Hypothalamus (tissue), 51 donors: ENCODE measurements around the gene GMCL1.
"Not testable (repeated sequence)": the region's sequence is repeated elsewhere in the genome, so short reads cannot be mapped to it uniquely, and the experiment has no call there.

Source experiments
- DNase-seq, 51 donors: peaks; one replicate each; lab custom pipeline; 2025; lab: John Stamatoyannopoulos, UW

GMCL1 gene, protein sequence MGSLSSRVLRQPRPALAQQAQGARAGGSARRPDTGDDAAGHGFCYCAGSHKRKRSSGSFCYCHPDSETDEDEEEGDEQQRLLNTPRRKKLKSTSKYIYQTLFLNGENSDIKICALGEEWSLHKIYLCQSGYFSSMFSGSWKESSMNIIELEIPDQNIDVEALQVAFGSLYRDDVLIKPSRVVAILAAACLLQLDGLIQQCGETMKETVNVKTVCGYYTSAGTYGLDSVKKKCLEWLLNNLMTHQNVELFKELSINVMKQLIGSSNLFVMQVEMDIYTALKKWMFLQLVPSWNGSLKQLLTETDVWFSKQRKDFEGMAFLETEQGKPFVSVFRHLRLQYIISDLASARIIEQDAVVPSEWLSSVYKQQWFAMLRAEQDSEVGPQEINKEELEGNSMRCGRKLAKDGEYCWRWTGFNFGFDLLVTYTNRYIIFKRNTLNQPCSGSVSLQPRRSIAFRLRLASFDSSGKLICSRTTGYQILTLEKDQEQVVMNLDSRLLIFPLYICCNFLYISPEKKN

DNA sequence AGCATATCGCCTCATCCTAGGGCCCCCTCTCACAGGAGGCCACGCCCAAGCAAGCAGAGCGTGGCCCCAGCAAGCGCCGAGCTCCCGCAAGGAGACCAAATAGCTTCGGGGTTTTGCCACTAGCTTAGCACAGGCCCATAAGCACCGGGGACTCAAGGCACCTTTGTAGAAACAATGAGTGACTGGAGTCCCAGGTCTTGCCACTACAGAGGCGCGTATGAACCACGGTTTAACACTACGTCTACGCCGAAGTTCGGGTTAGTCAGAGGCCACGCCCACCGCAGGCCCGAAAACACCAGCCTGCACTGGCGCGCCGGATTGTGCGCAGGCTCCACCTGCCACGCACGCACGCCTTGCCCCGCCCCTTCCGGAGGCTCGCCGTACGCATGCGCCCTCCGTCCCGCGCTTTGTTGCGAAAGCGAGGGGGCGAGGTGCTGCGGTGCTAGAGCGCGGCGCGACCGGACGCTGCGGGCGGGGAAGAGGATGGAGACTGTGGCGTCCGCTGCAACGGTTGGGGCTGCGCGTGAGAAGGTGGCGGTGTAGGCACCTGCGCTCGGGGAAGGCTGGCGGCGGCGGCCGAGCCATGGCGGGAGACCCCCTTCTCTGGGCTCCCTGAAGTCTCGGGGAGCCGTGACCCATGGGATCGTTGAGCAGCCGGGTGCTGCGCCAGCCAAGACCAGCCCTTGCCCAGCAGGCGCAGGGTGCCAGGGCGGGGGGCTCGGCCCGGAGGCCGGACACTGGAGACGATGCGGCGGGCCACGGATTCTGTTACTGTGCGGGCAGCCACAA lies at the start of gene GMCL1:
Gene GMCL1 (plus strand): TSS at position 405 of the 789 bp plus-strand sequence. CDS start 233 bp downstream, at position 638.
- peak; percentile 63 to 97 (median 92) for DNase-seq

DNA sequence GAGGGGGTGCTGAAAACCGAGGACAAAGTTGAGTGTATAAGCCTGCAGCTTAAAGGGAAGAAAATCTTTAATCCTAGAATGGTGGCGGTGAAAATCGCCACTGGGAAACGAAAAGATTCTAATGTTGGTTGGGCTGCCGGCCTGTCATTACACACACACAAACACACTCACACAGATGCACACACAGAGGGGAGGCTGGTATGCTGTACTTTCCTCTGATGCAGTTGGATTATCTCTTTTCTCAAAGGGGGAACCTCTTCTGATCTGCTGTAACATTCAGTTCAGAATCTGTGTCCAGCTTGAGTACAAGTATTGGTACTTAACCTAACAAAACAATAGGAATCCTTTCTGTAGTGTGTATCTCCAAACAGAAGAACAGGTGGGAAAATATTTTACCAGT lies 48.5 kb upstream of the GMCL1 start:
- no peak for DNase-seq

DNA sequence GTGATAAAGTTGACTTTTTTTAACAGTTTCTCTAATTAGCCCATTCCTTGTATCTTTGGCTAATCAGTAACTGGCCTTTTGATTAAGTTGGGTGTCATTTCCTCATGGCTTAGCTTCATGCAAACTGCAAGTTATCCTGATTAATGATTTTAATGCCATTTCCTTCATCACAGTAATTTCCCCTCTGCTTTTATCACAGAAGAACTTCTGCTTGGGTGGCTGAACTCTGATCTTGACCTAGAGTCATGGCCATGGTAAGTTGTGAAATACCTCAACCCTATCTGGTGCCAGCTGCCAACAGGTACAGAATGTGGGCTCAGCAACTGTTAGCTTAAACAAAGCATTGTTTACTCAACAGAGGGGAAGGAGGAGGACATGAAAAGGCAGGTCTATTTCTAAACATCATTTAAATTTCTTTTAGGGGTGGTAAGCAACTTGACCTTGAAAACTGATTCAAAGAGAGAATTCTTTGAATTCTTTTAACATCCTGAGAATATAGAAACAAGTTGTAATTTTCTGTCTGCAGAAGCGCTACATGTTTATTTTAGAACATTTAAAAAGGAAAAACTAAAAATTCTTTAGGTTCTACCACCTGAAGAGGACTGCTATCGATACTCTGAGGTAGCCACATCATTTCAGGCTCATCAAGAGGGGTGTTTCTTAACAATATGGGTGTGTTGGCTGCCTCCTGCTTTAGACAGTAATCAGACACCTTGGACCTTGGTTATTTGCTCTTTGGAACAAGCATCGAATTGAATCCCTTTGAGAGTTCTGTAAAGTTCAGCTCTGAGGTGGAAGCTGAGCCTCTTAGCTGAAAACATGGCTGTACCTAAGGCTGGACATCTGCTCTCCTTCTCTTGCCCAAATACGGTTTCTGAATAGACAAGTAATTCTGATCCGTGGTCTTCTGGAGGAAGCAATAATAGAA lies 47.9 kb upstream of the GMCL1 start:
- DNase-seq, result no peak

DNA sequence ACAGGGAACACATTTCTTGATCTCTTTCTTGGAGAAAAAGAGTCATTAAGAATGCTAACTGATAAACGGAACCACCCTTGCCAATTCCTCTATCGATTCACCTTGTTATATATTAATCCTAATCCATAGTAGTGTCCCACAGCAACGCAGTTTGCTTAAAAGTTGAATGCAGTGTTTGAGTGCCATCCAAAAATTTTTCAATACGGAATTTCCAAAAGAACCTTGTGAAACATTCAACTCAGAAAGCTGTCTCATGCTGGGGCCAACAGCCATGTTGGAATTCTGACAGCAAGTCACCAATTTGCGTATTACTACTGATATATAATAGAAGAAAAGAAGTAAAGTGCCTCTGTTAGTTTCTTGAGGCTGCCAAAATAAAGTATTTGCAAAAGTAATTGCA lies 45.2 kb upstream of the GMCL1 start:
- DNase-seq, result no peak

DNA sequence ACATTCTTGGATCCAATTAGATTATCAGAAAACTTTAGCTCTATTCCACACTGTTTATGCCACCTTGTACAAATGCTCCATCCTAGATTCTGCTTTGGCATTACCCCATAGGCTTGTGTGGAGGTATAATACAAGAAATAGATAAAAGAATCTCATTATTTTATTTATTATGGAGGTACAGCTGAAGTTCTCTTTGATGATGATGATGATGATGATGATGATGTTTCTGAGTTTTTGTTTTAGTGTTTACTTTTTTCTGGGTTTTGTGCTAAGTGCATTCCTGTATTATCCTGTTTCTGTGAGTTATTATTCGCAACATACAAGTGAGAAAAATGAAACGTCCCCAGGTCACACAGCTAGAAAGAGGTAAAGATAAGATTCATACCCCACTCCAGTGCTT lies 44.1 kb upstream of the GMCL1 start:
- no peak for DNase-seq

DNA sequence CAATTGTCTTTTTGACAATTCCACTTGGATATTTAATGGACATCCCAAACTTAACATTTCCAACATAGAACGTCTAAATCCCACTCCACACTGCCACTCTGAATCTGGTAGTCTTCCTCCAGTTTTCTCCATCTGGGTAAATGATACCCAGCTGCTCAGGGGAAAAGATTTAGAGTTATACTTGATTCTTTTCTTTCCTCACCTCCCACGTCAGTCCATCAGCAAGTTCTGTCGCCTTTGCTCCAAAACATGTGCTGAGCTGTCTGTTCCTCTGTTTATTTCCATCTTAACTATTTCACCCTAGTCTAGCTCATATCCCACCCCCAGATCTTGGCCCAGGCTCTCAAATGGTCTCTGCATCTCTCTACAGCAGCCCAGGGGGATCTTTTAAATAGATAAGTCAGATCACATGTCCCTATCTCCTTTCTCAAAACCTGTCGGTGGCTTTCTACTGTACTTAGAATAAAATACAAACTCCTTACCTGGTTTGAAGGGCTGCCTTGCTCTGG lies 43.4 kb upstream of the GMCL1 start:
- no peak for DNase-seq

DNA sequence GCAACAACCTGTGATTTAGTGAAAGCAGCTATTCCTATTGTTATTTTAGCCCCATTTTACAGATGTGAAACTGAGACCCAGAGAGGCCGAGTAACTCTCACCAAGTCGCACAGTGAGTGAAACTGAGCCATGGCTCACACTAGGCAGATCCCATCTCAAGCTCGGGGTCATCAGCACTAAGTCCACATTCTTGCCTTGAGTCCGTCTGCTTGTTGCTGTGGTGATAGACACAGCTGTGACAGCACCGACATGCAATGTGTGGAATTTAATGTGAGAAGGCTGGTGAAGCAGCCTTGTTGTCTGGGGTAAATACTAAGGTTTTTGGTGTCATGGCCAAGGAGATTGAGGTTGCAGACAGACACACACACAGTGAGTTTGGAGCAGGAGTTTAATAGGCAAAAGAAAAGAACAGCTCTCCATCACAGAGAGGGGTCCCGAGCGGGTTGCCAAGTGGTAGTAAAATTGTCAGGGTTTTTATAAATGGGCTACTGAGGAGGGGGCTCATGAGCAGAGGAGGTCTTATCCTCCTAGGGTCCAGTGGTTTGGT lies 40.2 kb upstream of the GMCL1 start:
- DNase-seq, result no peak

DNA sequence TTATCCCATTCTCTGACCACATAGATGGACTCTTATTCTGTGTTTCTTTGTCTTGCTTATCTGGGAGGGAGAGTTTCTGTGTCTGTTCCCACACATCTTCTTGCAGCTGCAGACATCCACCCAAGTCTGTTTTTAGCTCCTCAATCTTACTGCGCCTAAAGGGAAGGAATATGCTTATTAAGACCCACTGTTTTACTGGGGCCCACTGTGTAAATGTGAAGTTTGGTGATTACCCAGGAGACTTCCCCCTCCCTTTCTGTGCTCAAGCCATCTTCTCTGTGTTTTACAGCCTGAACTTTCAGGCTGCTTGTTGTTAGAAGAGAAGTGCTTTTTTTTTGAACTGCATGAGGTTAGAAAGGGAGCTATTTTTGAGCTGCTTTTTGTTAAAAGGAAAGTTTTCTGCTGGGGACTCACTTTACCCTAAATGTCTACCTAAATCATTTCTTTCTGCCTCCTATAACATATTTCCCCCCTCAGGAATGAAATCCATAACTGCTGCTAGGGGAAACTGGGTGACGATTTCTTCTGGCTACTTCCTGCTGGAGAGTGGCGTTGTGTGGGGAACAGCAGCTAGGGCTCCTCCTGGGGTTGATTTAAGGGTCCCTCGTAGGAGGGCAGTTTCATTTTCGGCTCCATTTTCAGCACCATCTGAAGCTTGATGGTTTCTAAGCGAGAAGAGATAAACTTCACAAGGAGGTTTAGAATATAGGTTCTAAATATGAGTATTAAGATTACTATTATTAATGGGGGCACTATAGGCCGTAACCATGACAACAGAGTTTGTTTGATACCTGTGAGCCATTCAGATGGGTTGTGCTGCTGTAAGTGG lies 39.5 kb upstream of the GMCL1 start:
- DNase-seq, result peak in 3 of 51 donors; percentile 8 to 68 (median 23)

DNA sequence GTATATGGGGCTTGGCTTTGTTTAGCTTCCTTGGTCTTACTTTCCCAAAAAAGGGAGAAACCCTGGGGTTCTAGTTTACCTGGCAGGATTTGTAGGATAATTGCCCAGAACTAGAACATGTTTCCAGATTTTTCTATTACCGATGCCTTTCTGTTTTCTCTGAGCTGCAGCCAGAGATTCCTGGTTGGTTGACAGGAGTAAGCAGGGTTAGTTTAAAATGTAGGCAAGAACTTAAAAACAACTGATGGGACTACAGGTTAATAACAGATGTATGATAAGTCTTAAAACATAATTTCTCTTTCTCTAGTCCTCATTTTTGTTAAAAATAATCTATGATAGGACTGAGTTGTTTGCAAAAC lies 38.9 kb upstream of the GMCL1 start:
- DNase-seq, result no peak

DNA sequence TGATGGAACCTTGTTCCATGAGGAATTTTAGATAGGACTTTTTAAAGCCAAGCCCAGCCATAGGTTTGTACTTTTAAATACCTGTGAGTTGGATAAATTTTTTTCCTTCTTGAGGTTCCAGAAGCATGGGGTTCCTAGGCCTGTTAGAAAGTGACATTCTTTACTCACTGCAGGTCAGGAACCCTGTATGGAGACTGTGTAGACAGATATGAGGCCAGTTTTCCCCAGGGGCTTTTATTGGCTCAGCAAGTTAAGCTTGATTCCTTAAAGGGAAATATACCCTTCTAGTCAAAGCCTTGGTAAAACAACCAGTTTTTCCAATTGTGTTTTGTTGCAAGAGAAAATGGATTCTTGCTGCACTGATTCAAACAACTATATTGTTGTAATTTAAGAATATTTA lies 38.4 kb upstream of the GMCL1 start:
- no peak for DNase-seq

DNA sequence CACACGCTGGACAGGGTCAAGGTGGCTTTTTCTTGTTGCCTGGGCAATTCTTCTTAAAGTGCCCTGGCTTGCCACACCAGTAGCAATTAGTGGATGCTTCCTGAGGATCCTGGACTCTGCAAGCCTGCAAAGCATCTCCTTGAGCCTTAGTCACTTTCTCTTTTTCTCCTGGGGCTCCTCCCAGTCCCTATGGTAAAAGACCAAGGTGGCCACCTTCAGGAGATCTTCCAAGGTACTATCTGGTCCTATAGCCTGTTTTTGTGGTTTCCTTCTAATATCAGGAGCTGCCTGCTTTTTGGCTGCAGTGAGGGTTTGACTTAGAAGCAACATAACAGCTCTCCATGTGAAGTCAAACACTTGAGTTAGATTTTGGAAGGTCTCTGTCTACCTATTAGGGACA lies 33.3 kb upstream of the GMCL1 start:
- no peak for DNase-seq

DNA sequence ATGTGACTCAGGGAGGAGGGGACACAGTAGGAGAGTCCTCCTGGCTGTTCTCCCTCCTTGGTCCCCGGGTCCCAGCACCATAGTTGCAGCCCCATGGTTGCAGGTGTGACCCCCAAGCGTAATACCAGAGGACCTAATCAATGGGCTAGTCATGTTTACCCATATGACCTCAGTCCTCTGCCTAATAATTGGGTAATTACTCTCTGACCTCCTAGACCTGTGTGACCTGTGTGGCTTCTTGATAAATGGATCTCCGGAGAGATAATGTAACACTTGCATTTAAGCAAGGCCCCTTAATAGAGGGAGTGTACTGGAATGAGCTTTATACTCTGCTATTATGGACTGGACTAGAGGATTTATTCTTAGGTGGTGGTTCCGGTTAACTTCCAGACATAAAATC lies 32.2 kb upstream of the GMCL1 start:
- no peak for DNase-seq

DNA sequence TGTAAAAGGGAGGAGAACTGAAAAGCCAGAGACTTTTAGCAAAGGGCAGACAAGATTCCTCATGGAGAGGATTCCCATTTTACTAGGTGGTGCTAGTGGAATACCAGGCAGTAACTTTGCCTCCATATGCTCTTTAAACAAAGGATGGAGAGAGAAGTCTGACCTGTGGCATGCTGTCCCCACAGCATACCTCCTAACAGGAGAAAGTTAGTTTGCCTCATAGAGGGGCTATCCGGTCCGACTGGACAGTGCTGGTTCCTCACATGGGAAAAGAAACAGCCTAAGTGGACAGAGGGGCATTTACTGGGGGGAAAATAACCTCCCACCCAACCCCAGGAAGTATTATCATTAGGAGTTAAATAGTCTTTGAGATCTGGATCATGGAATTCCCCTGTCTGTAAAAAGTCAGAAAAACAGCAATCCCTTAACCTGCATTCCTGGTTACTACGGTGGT lies 31.6 kb upstream of the GMCL1 start:
- DNase-seq, result no peak

DNA sequence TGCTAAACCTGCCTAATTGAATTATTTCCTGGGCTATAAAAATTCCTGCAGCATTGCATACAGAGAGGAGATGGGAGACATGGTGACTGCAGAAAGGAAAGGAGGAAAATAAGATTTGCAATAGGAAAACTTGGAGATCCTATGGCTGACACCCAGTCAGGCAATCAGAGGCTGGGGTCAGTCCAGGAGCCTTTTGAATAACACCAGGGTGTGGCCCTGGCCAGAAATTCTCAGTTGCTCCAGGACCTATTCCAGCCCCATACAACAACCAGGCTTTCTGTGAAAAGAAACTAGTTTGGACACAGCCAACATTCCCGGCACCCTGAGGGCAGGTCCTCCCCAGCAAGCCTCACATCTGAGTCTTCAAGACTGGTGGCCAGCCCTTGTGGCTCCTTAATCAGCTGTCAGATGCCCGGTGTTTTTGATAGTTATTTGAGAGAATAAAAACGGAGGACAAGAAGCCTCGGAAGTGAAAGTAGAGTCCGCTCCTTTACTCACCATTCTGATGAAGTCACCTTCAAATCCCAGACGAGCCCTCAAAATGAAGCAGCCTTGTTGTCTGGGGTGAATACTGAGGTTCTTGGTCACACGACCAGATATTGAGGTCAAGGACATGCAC lies 31.1 kb upstream of the GMCL1 start:
- peak in 1 of 51 donors; percentile 14 for DNase-seq

DNA sequence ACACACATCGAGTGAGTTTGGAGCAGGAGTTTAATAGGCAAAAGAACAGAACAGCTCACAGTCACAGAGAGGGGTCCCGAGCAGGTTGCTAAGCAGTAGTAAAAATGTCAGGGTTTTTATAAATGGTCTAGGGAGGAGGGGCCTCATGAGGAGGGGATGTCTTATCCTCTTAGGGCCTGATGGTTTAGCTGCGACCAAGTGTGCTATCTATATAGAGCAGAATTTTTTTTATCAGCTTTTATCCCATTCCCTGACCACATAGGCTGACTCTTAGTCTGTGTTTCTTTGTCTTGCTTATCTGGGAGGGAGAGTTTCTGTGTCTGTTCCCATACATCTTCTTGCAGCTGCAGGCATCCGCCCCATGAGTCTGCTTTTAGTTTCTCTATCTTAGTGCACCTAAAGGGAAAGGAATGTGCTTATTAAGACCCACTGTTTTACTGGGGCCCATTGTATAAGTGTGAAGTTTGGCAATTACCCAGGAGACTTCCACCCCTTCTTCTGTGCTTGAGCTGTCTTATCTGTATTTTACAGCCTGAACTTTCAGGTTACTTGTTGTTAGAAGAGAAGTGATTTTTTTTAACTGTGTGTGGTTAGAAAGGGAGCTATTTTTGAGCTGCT lies 30.4 kb upstream of the GMCL1 start:
- no peak for DNase-seq

DNA sequence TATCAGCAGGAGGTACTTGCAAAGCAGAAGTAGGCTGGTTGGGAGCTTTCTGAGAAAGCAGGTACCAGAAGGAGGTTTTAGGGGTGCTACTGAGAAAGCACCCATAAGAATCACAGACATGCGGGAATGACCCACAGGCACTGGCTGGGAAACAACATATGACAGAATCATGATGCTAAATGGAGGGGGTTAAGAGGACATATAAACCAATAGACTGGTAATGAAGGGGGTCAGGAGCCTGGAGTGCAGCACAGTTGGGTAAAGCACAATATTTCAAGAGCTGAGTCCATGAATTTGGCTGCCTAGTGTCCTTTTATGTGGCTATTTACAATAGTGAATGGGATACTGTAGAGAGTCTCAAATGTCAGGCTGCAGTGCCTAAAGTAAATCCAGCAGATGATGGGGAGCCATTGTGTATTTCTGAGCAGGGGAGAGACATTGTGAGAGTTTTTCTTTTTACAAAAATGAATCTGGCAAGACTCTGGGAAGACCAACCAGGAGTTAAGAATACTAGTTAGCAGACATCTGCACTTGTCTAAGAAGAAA lies 27.6 kb upstream of the GMCL1 start:
- no peak for DNase-seq

DNA sequence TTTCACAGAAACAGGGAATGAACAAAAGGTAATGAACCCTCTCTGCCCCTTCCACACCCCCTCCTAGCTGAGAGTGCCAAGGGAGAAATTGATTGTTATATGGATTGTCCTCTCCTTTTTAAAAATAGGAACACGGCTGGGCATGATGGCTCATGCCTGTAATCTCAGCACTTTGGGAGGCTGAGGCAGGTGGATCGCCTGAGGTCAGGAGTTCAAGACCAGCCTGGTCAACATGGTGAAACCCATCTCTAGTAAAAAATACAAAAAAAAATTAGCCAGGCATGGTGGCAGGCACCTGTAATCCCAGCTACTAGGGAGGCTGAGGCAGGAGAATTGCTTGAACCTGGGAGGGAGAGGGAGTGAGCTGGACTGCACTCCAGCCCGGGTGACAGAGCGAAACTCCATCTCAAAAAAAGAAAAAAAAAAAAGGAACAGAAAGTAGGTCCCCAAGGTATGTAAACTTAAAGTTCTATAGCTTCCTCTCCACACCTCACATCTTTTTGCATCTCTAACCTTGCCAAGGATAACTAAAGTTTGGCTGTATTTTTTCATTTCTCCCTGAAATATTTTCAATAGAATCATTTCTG lies 26.6 kb upstream of the GMCL1 start:
- DNase-seq, result not testable (repeated sequence)

DNA sequence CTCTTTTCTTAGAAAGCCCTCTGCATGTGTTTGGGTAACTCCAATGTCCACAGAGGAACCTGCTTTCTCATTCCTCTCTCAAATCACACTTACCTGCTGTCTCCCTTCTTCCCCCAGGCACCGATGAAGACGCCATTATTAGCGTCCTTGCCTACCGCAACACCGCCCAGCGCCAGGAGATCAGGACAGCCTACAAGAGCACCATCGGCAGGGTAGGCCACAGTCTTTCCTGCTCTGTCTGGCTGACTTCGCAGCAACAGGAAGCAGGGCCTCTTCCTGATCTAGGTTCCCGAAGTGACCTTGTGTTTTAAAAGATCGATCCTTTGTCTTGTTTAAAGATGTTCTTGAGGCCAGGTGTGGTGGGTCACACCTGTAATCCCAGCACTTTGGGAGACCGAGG lies 25.0 kb upstream of the GMCL1 start:
- DNase-seq, result no peak
